ENCODE results near the gene AOPEP.

The AOPEP gene

DNA sequence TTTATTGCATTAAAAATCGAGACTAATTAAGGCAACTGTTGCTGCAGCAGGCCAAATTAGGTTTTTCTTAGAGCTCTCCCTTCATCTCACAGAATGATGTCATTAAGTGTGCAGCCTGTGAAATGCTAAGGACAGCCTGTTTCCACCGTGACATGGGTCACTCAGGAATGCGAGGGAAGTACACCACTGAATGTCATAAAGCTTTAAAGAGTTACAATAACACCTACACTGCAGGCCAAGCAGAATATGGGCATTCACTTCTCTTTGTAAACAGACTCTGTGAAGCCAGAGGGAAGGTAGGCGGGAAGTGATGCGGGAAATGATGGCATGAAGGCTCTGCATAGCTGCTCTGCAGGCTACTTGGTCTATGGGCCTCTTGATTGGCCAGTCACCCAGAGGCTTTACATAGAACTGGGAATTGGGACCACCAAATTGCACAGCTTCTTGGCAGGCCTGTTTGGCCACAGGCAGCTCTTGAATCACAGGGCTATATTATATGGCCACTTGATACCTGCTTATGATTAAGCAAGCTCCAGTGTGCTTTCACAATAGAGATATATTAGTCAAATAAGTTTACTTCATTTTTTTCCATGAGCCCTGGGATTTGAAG lies 28.4 kb upstream of the AOPEP start:
- no peaks in the 10 kb centered on the region for H3K27me3 ChIP-seq
- peak; percentile 18 for DNase-seq
- H3K4me3 ChIP-seq (ENCODE audit: low read depth, low read length): no peak overlapping the region
- H3K4me1 ChIP-seq: peaks cover 23% of the 10 kb centered on the region
- H3K36me3 ChIP-seq: no peaks in the 10 kb centered on the region
- H3K9me3 ChIP-seq: no peaks in the 10 kb centered on the region
- TF ChIP-seq, protein P1, sequence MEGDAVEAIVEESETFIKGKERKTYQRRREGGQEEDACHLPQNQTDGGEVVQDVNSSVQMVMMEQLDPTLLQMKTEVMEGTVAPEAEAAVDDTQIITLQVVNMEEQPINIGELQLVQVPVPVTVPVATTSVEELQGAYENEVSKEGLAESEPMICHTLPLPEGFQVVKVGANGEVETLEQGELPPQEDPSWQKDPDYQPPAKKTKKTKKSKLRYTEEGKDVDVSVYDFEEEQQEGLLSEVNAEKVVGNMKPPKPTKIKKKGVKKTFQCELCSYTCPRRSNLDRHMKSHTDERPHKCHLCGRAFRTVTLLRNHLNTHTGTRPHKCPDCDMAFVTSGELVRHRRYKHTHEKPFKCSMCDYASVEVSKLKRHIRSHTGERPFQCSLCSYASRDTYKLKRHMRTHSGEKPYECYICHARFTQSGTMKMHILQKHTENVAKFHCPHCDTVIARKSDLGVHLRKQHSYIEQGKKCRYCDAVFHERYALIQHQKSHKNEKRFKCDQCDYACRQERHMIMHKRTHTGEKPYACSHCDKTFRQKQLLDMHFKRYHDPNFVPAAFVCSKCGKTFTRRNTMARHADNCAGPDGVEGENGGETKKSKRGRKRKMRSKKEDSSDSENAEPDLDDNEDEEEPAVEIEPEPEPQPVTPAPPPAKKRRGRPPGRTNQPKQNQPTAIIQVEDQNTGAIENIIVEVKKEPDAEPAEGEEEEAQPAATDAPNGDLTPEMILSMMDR (IDR thresholded peaks at IDR 0.05; ENCODE audit: low read depth, low read length): no peak

DNA sequence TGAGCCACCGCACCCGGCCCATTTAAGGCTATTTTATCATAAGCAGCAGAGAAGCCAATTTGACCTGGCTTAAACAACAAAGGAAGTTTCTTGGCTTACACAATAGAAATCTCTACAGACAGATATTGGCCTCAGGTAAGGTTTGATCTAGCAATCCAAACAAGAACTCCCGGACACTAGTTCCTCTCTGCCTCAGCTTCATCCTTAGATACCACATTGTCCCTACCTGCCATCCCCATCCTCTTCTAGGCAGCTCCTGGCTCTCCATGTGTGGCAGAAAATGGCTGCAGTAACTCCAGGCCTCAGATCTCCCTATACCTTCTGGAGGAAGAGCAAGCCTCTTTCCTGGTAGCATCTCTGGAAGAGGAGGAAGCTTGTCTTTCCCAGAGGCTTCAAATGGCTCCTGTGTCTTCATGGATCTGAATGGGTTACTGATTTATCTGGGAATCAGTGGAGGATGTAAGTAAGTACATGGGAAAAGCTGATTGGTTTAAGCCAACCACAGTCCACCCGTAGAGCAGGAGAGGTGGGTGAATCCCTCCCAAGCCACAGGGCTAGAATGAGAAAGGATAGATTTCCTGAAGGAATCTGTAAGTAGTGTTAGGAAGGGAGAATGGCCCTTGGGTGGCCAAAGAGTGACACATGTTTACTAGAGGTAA lies 26.7 kb upstream of the AOPEP start:
- Histone ChIP-seq H3K27me3 (no peaks in the 10 kb centered on the region), H3K4me1 (peaks cover 28% of the 10 kb centered on the region), H3K4me3 (ENCODE audit: low read depth, low read length) (no peak overlapping the region), H3K9me3 (no peaks in the 10 kb centered on the region), H3K36me3 (no peaks in the 10 kb centered on the region)
- TF ChIP-seq, protein P1 (IDR thresholded peaks at IDR 0.05; ENCODE audit: low read depth, low read length): no peak
- DNase-seq: no peak

DNA sequence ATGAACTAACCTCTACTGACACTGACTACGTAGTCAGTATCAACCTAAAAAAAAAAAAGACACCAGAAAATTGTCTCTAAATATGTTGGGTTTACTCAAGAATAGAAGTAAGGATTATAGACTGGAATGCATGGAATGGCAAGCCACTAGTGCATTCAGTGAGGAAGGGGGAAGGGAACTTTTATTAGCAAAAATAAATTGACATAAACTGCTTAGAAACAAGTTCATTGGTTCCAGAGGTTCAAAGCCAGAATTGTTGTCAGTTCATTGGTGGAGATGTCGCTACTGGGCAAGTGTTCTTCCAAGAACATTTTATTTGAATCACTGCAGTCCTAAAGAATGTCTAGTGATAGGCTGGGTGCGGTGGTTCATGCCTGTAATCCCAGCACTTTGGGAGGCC lies 26.1 kb upstream of the AOPEP start:
- Histone ChIP-seq H3K4me1 (peaks cover 29% of the 10 kb centered on the region), H3K36me3 (no peaks in the 10 kb centered on the region), H3K27me3 (no peaks in the 10 kb centered on the region), H3K9me3 (no peaks in the 10 kb centered on the region), H3K4me3 (ENCODE audit: low read depth, low read length) (no peak overlapping the region)
- DNase-seq: no peak
- TF ChIP-seq, protein P1 (IDR thresholded peaks at IDR 0.05; ENCODE audit: low read depth, low read length): no peak

DNA sequence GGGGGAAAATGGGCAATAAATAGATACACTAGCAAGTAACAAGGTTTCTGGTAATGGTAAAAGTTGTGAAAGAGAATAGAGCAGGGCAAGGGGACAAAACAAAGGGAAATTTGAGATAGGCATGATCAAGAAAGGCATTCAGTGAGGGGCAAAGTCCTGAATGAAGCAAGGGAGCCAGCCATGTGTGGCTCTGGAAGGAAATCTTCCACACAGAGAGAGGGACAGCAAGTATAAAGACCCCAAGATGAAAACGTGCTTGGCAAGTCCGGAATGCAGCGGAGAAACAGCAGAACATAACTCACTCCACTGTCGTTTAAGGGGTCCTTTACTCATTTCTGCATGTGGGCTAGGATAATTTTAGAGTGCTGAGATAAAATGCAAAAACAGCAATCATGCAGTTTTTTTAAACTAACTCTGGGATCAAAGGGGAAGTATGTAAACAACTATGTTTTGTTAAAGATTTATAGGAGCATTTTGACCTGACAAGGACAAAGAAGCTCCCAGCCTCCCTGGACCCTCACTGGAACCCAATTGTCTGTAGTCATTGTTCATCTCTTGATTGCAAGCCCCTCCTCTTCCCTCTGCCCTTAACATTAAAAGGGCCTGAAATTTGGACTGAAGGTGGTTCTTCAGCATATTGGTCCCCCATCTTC lies 22.9 kb upstream of the AOPEP start:
- no peaks in the 10 kb centered on the region for H3K9me3 ChIP-seq
- TF ChIP-seq, protein P1 (IDR thresholded peaks at IDR 0.05; ENCODE audit: low read depth, low read length): no peak
- DNase-seq: no peak
- H3K36me3 ChIP-seq: no peaks in the 10 kb centered on the region
- peaks cover 24% of the 10 kb centered on the region for H3K4me1 ChIP-seq
- no peak overlapping the region for H3K4me3 ChIP-seq (ENCODE audit: low read depth, low read length)
- H3K27me3 ChIP-seq: no peaks in the 10 kb centered on the region

DNA sequence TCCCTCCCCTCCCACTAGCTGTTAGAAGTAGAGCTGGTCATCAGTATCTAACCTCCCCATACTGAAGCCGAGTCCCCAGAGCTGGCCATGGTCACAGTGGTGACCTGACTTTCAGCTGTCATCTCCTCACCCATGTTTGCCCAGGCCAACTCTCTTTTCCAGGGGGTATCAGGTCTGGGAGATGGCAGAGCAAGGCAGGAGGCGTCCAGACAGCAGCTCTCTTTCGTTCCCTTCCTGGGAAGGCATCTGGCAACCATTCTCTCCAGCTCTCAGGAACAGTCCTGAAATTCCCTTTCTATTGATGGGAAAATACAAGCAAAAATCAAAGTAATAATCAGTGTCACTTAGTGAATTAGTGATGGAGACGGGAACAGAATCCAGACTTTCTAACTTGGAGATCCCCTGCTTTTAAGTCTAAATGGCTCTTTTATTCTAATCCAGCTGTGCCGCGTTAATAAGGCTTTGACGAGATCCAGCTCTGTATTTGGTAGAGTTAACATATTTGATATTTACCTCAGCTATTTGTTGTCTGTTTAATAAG lies 21.3 kb upstream of the AOPEP start:
- Histone ChIP-seq H3K27me3 (no peaks in the 10 kb centered on the region), H3K4me1 (peaks cover 21% of the 10 kb centered on the region), H3K36me3 (no peaks in the 10 kb centered on the region), H3K4me3 (ENCODE audit: low read depth, low read length) (peak overlapping the region; percentile 39), H3K9me3 (no peaks in the 10 kb centered on the region)
- peak; percentile 73 for DNase-seq
- TF ChIP-seq, protein P1 (IDR thresholded peaks at IDR 0.05; ENCODE audit: low read depth, low read length): 0 out of 2 replicates have a peak, but pooled peaks have one; percentile 2
